OCI-M2 (cell line): ENCODE results near the gene INPP5A.
"Not testable (repeated sequence)": the region's sequence is repeated elsewhere in the genome, so short reads cannot be mapped to it uniquely, and the experiment has no call there.

Experiments used
- DNase-seq: peaks from one replicate; lab custom pipeline; 2025; ENCODE audit not compliant: unreplicated experiment; lab: John Stamatoyannopoulos, UW

Gene INPP5A

DNA sequence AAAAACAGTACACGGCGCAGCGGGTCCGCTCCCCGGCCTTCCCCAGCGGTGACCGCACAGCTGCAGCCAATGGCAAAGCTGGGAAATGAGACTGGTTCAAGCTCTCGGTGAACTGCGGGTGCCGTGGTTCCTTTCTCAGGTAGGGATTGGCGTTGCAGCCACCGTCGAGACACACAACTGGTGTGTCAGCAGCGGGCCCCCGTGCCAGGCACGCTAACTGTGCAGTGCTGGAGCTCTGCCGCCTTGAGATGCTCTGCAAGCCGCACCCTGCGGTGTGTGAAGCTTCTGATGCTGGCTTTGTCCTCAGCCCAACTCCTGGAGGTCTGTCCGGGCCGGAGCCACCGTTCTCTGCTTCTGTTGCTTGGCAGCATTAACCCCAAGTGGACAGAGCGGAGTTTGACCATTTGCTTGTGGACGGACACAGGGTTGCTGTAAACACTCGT is 269.0 kb downstream of the INPP5A start:
- DNase-seq, result no peak

DNA sequence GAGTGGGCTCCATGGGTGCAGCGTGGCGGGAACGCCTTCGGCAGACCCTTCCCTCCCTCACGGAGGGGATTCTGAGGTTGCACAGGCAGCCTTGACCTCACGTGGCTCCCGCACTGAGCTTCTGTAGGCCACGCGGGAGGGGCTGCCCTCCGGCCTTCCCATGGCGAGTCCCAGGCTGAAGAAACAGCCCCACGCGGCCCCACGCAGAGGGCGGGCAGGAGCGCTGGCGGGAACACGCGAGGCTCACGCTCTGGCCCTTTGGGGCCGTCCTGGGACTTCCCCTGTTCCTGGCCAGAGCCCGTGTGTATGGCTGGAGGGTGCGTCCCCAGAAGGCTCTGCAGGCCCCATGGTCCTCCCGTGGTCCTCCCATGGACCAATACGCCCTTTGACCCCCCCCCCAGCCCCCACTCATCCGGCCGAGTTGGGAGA is 270.0 kb downstream of the INPP5A start:
- DNase-seq, result no peak

DNA sequence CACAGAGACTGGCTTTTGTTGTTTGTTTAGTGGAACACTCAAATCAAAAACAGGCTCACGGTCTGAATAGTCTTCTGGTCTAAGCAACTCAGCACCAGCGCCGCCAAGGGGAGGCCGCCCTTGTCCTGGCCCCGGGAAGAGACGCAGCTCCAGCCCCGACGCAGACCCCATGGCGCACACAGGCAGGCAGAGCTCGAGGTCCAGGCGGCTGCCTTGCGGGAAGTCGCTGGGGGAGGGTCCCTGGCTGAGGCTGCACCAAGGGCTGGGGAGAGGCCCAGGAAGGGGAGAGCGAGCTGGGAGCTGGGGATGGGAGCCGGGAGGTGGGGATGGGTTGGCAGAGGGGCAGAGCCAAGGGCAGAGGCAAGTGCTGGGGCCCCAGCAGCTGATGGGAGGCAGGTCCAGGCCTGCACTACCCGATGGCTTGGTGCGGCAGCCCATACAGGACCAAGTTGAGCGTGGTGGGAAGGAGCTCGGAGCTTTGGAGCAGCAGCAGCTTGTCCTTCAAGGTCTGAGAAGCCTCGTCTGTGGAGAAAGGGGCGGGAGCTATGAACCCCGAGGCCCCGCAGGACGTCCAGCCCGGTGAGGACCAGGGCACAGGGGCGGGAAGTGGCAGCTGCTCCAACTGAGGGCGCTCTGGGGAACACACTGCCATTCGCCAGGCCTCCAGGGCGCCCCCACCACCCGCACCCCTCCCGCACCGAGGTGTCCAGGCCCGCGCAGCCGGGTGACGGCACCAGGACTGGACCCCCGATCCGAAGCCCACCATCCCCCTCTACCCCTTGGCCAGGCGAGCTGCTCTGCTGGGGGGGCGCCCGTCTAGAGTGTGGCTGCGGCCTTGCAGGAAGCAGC is 271.0 kb downstream of the INPP5A start:
- no peak for DNase-seq

DNA sequence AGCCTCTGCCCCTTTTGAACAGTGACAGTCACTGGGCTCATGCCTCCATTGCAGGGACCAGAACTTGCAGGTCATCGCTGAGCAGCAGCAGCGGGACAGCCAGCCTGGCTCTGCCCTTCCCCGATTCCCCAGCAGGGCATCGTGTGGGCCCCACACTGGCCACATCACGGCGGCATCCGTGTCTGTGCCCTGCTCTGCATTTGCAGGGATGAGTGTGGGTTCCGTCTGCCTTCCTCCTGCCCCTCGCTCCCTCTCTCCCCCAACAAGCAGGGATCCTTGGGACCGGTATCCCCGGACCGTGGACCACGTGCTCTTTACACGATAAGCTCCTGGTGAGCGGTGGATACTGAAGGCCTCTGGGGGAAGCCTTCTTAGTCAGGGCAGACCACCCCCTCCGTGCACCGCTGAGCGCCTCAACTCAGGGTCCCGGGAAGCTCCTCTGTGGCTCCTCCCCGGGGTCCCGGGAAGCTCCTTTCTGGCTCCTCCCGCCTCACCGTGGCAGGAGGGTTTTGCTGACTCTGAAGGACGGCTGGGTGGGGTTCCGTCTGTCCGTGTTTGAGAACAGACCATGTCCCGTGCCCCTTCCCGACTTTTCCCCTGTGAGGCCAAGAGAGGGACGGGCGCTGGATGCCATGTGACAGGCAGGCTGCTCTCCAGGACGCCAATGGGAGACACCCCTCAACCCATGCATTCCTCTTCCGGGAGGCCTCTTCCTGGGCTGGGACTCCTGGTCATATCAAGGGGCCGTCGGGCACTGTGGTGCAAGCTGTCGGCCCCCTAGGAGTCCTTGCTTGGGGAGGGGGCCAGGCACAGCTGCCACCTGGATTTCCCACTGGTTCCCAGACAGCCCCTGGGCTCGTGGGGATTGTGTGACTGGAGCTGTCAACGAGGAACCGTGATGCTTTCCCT is 271.9 kb downstream of the INPP5A start:
- DNase-seq, result no peak

DNA sequence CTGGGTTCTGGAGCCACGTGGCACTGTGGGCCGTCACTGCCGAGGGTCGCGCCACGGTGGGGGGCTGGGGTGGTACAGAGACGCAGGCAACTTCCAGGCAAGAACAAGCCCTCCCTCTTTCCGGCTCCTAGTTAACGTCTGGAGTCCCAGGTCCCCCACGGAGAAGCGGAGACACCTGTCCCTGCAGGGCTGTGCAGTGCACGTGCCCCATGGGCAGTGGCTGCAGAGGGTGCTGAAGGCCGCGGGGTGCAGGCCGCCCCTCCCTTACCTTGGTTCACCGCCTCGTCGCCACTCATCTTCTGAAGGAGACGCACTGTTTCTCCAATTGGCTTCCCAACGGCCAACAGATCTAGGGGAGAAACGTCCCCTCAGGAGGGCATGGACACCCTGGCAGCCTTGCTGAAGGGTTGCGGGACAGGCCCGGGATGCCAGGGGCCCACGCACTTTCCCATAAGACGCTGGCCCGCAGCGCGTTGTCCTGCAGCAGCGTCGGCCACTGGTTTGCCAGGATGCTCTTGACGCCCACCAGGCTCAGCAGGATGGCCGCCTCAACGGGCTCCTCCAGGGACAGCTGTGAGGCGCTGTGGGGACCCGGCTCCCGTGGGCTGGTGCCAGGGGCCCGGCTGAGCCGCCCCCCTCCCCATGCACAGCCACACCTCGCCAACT is 272.7 kb downstream of the INPP5A start:
- DNase-seq, result no peak

DNA sequence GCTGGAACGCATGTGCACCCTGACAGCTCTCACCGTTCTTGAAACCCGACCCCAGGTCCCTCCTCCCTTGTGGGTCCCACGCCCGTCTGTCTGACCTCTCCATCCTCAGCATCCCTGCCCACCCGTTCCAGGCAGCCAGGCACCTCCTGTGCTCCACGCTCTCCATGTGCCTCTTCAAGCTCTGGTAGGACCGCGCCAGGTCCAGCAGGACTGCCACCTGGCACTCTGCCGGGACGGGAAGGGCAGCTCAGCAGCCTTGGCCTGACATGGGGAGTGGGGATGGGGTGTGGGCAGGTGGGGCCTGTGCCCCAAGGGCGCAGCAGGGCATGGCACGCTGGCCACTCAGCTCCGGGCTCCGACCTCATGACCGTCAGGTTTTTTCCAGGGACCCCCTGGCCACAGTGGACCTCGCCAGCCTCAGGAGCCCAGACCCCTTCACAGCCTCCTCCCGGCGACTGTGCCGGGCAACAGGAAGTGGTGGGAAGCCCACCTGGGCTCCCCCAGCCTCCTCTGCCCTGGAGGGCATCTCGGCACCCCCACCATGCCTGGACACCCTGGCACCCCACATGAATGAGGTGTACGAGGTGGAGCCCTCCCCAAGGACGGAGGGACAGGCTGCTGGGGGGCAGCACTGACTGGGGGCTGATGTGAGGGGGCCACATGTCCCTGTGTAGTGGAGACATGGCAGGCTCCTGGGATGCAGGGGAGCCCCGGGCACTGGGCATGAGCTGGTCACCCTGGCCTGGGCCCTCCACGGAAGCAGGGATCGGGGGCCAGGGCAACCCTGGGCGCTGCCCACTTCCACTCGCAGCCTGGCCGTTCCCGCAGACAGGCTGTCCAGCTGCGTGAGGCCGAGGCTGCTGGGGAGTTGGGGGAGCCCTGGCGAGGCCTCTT is 273.5 kb downstream of the INPP5A start:
- no peak for DNase-seq

DNA sequence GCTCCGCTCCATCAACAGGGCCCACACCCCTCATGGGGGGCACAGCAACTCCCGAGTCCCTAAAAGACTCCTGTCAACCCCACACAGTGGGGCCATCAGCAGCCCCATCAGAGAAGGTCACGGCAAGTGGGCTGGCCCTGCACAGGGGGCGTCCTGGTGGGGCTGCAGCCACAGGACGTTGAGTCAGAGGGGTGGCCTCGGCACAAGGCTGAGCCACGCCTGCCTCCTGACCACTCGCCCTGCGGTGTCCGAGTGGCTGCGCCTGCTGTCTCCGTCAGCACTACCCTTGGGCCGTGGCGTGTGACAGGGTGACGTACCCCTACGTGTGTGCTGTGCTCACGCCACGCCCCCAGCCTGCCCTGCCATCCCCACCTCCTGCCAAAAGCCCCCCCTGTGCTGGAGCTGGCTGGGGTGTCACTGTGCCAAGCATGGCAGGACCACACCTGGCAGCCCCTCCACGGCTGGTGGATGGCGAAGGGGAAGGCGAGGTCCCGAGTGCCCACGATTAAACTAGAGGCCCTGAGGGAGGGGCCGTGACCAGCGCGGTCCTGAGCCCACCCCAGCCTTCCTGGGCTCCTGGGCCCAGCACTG is 274.4 kb downstream of the INPP5A start:
- DNase-seq, result no peak

DNA sequence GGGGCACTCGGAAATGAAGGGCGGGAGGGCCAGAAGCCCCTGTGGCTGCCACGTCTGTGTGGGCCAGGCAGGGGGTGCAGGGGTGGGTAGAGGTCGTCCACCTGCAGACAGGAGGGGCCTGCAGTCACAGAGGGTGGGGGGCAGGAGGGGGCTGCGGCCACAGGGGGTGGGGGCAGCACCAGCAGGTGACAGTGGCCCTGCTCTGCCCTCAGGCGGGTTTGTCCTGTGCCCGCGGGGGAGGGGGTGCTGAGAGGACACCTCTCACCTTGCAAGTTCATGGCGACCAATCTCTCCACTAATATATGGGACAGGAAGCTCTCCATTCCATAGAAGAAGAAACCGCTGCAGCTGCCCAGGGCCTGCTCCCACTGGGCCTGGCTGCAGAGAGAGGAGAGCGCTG is 274.9 kb downstream of the INPP5A start:
- DNase-seq, result no peak

DNA sequence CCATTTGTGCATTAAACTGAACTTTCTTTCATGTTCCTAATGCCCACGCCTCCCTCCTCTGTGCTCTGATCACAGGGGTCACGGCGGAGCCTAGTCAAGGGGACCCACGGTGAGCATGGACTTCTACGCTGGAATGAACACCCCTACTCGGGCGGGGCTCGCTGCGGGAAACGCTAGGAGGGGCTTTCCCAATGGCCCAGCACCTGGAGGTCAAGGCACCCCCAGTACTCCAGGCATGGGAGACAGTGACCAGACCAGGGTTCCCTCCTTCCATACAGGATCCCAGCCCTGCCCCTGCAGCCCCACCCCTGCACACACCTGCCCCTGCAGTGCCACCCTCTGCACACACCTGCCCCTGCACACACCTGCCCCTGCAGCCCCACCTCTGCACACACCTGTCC is 275.4 kb downstream of the INPP5A start:
- no peak for DNase-seq

DNA sequence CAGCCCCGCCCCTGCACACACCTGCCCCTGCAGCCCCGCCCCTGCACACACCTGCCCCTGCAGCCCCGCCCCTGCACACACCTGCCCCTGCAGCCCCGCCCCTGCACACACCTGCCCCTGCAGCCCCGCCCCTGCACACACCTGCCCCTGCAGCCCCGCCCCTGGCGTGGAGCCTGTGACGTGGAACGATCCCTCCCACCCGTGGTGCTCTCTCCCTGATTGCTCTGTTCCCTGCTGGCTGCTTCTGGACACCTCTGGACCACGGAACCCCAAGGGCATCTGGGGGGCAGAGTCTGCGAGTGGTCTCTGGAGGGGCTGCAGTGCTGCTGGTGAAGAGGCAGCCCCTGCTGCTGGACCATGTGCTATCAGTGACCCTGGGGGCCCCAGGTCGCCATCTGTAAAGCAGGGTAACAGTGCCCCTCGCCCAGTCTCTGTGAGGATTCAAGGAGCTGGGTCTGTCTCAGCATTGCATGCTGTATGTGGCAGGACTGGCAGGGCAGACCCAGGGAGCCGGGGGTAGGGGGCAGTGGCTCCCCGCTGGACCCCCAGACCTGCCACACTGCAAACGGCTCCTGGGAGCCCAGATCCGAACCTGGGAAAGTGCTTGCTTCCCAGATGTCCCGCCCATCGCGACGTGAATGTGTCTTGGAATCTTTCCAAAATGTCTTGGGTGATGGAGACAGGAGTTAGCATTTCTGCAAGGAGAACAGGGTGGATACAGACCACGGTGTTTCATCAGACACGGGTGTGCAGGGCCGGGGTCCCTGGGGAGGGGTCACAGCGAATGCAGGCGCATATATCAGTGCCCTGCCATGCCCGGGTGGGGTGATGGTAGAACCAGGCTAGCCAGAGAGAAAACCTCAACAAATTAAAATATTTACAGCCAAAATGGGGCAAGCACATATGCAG is 276.2 kb downstream of the INPP5A start:
- DNase-seq, result no peak

DNA sequence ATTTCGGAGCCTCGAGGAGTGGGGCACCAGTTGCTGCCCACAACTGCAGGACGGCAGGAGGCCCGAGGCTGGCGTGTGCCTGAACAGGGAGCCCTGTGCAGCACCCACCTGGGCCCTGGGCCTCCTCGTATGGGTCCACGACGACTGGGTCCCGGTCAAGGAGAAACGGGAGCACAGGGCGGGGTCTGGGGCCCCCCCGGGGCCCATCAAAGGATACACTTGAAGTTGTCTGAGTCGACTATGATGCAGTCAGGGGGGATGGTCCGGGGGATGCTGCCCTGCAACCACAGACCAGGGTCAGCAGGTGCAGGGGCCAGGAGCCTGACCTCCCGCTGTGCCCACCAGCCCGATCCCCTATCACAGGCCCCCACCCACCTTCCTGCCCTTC is 276.9 kb downstream of the INPP5A start:
- DNase-seq, result no peak

DNA sequence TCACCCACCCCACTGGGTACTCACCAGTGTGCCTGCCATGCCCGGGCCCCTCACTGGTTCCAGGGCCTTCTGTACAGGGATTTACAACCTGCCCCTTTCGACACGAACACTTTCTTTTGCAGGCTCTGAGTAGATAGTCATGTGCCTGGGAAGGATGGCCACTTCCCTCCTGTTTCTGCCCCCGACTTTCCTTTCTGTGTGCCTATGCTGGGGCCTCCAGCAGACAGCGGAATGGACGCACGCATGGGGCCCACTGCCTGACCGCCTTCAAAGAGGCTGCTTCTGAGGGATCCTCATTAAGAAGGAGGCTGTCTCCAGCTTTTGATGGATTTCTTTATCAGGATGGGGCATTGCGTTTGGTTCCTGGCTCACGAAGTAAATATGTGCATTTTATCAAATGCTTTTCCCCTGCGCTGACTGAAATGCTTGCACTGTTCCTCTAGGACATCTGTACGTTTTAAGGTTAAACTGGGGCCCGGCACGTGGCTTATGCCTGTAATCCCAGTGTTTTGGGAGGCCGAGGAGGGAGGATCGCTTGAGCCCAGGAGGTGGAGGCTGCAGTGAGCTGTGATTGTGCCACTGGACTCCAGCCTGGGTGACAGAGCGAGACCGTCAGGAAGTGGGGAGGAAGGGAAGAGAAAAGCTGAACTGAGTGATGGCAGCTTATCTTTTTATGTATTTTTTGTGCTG is 277.7 kb downstream of the INPP5A start:
- DNase-seq, result no peak

DNA sequence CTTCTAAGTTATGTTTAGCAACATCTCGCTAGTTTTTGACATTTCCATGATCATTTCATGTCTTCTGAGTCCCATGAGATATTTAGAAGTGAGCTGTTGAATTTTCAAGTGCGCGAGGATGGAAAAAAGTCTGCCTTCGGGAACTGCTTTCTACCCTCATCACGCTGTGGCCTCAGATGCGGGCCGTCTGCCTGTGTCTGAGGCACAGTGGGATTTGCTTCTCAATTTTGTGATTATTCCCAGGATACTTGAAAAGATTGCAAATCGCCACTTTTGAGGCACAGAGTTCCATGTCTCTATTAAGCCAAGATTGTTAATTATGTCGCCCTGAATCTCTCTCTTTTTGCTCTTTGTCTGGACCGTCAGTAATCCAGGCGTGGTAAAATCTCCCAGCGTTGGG is 279.1 kb downstream of the INPP5A start:
- no peak for DNase-seq

DNA sequence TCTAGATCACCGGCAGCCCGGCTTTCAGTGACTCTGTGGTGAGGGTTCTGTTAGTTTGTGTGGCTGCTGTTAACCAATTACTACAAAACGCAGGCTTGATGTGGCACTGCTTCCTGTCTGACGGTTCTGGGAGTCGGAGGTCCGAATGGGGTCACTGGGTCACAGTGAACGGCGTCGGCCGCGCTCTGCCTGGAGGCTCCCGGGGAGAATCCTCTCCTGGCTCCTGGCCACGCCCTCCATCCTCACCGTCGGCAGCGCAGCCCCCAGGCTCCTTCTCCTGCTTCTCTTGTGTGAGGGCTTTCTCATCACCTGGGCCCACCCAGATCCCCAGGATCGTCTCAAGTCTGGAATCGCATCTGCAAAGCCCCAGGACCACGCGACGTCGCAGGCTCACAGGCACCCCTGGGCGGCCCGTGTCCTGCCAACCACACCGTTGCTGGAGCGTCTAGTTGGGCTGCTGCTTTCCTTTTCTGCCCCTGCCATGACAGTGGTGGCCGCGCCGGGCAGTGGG is 280.2 kb downstream of the INPP5A start:
- no peak for DNase-seq

DNA sequence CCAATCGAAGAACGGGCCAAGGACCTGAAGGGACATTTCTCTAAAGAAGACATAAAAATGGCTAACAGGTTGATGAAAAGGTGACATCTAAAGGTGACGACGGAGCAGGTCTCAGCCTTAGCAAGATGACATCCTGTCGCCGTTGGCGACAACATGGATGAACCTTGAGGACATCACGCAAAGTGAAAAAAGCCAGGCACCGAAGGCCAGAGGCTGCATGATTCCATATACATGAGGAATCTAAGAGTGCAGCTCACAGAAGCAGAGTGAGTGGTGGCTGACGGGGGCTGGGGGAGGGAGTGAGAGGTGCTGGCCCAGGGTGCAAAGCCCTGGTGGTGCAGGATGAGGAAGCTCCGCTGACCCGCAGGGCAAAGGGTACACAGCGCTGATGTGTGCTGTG is 282.5 kb downstream of the INPP5A start:
- DNase-seq, result no peak

DNA sequence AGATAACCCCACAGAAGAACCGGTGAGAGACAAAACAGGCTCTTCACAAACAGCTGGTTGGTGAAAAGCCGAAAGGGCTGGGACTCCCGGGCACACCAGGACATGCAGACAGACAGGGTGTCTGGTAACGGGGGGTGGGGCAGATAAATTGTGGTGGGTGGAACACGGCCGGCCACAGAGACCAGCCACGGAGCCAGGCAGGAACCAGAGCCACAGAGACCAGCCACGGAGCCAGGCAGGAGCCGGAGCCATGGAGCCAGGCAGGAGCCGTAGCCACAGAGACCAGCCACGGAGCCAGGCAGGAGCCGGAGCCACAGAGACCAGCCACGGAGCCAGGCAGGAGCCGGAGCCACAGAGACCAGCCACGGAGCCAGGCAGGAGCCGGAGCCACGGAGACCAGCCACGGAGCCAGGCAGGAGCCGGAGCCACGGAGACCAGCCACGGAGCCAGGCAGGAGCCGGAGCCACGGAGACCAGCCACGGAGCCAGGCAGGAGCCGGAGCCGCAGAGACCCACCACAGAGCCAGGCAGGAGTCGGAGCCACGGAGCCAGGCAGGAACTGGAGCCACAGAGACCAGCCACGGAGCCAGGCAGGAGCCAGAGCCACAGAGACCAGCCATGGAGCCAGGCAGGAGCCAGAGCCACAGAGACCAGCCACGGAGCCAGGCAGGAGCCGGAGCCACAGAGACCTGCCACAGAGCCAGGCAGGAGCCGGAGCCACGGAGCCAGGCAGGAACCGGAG is 288.4 kb downstream of the INPP5A start:
- DNase-seq, result not testable (repeated sequence)
